GM19351 (cell line): ENCODE measurements around the gene MMP28.

Experiments
- ATAC-seq: cut with Tn5 transposase; IDR thresholded peaks from one replicate; pipeline ENCODE4 v1.9.1; 2021; ENCODE audit warnings: mild to moderate bottlenecking, moderate library complexity; ENCODE audit not compliant: unreplicated experiment

Gene MMP28

DNA sequence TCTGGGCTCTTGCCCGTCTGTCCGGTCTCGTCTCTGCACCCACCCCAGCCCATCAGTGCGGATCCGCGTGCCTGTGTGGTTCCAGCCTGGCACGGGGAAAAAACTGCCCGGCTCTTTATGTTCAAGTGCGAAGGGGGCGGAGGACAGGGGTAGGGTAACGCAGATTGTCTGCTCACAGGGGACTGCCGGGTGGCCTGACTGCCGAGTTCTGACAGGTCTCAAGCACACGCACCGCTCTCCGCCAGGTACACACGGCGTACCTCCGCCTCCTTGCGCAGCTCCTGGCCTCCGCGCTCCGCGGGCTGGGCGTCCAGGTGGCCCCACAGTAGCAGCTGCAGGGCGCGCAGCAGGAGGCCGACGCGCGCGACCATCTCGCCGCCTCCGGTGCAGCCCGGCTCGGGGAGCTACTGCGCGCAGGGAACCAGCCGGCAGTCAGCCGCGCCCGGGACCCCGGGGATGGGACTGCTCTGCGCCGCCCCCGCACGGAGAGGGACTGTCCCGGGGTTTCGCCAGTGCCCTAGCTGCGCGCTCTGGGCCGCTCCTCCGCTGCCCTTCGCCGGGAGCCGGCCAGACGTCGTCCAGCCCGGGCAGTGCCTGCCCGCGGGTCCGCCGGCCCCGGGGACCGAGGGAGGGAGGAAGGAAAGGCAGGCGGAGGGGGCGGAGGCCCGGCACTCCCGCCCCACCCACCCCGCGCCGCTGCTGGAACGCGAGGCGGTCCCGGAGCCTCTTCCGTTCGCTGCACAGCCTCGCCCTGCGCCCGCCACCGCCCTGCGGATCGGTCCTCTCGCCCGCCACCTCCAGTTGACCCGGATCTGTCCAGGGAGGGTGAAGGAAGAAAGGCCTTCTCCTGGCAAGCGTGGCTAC, at the start of gene MMP28:
MMP28 (minus strand) TSS at position 635 of the 864 bp plus-strand sequence; CDS start at position 371, 264 bp downstream.
- ATAC-seq: no peak

GRCh38 chr17:35844547-35844946, 49.1 kb upstream of the MMP28 start:
- ATAC-seq: no peak

DNA sequence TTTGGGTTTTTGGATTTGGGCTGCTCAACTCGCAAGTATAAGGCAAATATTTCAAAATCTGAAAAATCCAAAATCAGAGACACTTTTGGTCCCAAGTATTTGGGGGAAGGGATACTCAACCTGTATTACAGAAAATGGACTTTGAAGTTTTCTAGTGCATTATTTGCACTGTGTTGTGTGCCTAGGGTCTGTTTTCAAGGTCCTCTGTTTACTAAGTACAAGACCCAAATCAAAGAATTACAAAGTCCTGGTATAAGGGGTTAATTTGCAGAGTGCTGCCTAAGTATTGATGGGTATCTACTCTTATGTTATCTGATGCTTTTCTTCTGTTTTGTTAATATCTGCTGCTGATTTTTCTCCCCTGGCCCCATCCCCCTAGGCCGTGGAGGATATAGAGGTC, 48.3 kb upstream of the MMP28 start:
- ATAC-seq: no peak

GRCh38 chr17:35842239-35842638, 46.8 kb upstream of the MMP28 start:
- no peak for ATAC-seq

DNA sequence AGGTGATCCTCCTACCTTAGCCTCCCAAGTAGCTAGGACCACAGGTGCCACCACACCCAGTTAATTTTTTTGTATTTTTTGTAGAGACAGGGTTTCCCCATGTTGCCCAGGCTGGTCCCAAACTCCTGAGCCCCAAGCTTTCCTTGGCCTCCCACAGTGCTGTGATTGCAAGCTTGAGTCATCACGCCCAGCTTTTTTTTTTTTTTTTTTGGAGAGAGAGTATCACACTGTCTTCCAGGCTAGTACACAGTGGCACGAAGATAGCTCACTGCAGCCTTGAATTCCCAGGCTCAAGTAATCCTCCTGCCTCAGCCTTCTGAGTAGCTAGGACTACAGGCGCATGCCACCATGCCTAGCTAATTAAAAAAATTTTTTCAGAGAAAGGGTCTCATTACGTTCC, 46.1 kb upstream of the MMP28 start:
- ATAC-seq: no peak

GRCh38 chr17:35841101-35841500, 45.7 kb upstream of the MMP28 start:
- no peak for ATAC-seq

GRCh38 chr17:35825206-35825605, 29.8 kb upstream of the MMP28 start:
- no peak for ATAC-seq

DNA sequence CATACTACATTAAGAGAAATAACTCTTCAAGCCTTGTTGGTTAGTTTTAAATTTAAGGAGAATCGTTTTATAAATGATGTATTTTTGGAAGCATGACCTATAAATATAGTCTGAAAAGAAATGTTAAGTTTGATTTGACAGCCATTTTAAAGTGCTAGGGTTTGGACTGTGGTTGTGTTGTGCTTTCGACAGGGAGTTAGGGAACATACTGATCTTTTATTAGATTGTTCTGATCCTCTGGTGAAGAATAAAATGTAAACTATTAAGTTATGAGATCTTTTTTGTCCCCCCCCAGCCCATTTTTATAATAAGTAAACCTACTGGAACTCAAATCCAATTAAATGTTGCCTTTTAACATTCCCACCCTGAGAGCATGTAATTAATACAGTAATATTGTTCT, 25.9 kb upstream of the MMP28 start:
- ATAC-seq: no peak

- ATAC-seq: no peak
Measured at GRCh38 chr17:35819455-35819854, 24.0 kb upstream of the MMP28 start.

- no peak for ATAC-seq
Measured at GRCh38 chr17:35817196-35817595, 21.8 kb upstream of the MMP28 start.

- ATAC-seq: no peak
Measured at GRCh38 chr17:35816723-35817122, 21.3 kb upstream of the MMP28 start.

- no peak for ATAC-seq
Measured at GRCh38 chr17:35812456-35812855, 17.0 kb upstream of the MMP28 start.

- no peak for ATAC-seq
Measured at GRCh38 chr17:35811759-35812158, 16.3 kb upstream of the MMP28 start.

- no peak for ATAC-seq
Measured at GRCh38 chr17:35809855-35810461, 14.5 kb upstream of the MMP28 start.

DNA sequence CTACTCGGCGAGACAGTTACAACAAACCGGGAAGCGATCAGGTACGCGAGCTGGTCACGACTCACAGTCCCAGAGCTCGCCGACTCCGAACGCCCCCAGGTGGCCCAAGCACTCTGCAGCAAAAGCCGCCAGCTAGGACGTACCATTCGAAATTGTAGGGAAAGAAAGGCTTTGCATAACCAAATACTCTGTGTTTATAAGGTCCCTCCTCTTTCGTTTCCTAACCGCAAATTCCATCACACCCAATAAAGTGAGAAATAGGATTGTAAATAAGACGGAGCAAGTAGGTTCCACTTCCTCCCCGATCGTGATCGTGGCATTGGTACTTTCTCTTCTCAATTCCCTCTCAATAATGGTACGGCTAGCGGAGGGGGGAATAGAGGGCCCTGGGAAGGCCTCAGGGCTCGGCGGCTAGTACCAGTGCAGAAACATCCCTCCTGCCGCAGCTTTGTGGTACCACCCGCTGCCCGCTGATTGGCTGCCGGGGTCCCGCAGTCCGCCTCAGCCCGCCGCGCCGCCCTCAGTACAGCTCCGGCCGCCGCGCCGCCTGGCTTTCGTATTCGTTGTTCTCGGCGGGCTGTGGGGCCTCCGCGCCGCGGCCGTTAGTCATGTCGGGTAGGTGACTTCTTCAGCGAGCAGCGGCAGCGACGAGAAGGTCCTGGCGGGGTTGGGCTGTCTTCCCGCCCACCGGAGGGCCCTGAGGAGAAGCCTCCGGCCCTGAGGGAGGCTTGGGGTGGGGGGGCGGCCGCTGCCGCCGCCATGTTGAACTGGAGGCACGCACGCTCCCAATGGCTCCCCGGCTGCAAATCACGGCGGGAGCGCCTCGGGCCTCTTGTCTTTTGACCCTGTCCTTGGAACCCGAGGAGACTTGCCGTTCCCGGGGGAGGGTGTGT, 13.8 kb upstream of the MMP28 start, which contains the start of gene TAF15:
TAF15 (plus strand) TSS at position 523 of the 893 bp plus-strand sequence; CDS start at position 609, 86 bp downstream.
- ATAC-seq: peak; percentile 87

GRCh38 chr17:35808240-35808961, 13.0 kb upstream of the MMP28 start:
- no peak for ATAC-seq

DNA sequence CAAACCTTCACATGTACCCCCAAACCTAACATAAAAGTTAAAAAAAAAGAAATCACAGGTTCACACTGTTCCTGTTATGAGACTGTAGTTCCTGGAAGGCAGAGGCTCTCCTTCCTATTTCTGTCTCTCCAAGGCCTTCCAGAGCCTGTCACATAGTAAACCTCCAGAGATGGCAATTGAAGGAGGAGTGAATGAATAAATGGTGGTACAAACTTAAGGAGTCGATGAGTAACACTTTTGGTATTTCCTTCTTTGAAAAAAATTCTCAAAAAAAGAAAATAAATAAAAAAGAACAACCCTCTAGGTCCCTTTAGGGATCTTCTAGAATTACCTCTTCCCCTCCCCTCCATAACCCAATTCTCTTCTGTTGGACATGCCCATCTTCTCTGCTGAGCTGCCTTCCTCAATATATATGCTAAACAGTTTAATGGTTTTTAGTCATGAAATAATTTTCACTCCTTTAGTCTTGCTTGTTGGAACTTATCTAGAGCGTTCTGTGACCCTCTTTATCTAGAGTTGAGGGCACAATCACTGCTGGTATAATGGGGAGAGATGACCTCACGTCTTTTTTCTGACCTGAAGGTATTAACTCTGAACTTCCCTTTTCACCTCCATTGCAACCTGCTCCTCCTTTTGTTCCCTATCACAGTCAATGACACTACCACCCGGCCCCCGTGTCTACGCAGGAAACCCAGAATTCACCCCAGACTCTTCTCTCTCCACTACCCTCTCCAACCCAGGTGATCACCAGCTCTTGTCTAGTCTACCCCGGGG, 12.1 kb upstream of the MMP28 start:
- ATAC-seq: no peak

DNA sequence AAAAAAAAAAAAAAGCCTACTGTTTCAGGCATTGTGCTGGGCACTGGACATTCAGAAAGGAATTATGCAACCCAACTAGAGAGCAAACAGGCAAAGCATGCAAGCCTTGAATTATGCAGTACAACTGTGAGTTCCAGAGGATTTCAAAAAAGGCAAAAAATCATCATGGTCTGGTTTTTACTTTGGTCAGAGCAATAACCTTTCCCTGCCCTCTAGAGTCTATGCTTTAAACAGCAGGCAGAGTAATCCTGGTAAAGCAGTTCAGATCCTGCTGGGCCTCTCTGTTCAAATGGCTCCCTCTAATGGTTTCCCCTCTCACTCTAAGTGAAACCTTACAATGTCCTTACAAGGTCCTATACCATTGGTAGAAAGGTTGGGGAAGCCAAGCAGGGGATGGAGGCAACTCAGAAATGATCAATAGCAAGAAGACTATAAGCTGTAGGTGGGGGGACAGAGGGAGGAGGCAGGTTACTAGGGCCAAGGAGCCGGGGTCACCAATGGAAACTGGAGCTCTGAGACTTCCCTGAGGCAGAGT, 9.3 kb upstream of the MMP28 start:
- peak; percentile 39 for ATAC-seq

DNA sequence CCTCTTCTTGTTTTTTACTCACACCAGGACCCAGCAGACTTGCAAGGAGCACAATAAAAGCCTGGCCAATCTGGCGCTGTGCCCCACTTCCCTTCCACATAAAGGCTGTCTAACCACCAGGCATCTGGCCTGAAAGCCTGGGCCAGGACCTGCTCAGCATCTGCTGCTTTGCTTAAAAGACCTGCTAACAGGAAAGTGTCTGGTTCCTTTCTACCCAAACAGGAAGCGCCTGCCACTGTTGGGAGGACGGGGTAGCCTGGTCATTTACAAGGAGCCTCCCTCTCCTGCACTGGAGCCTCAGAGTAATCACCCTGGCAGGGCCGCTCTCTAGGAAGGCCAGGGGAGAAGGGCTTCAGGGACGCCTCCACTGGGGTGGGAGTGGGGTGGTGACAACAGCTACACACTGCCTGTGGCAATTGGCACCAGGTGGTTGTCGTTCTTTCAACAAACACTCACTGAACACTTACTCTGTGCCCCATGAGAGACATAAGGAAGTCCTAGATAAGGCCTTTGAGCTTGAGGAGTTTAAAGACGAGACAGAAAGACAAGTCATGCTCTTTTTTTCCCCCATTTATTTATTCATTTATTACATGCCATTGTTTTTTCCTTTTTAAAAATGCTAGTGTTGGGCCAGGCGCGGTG, 6.3 kb upstream of the MMP28 start:
- no peak for ATAC-seq
